Nephron progenitor cell (in vitro differentiated cells): ENCODE measurements around the gene SPTB.

Source experiments
- DNase-seq: peaks from one replicate; pipeline ENCODE4 v3.0.0; 2021
- H3K27ac Mint-ChIP-seq: 2 replicates; pipeline ENCODE4 v1.8.0; 2021; ENCODE audit warnings: mild to moderate bottlenecking, moderate library complexity, mixed read lengths
- H3K27me3 Mint-ChIP-seq: 2 replicates; pipeline ENCODE4 v1.8.0; 2021; ENCODE audit warnings: mild to moderate bottlenecking, low read depth, mixed read lengths; ENCODE audit not compliant: poor library complexity
- H3K36me3 Mint-ChIP-seq: 2 replicates; pipeline ENCODE4 v1.8.0; 2021; ENCODE audit warnings: low read depth, mixed read lengths
- H3K4me1 Mint-ChIP-seq: 2 replicates; pipeline ENCODE4 v1.8.0; 2021; ENCODE audit warnings: mixed read lengths
- H3K4me3 Mint-ChIP-seq: 2 replicates; pipeline ENCODE4 v1.8.0; 2021; ENCODE audit warnings: mild to moderate bottlenecking, moderate library complexity, mixed read lengths
- H3K9me3 Mint-ChIP-seq: 2 replicates; pipeline ENCODE4 v1.8.0; 2021; ENCODE audit warnings: mild to moderate bottlenecking, moderate library complexity, mixed read lengths
- TF ChIP-seq, protein P1 (sequence below): fragments of 200-600 bp; sonication (generic); IDR thresholded peaks from 2 replicates; pipeline ENCODE4 v1.5.0; 2021; ENCODE audit warnings: antibody characterized with exemption

SPTB gene

GRCh38 chr14:64762044-64763034 lies 117.4 kb downstream of the SPTB start:
- Mint-ChIP-seq H3K36me3 (no peaks in the 10 kb centered on the region), H3K9me3 (no peaks in the 10 kb centered on the region), H3K27ac (peak overlapping the region; percentile 51), H3K27me3 (peaks cover 11% of the 10 kb centered on the region), H3K4me1 (peaks cover 90% of the 10 kb centered on the region), H3K4me3 (no peak overlapping the region)
- TF ChIP-seq, protein P1, sequence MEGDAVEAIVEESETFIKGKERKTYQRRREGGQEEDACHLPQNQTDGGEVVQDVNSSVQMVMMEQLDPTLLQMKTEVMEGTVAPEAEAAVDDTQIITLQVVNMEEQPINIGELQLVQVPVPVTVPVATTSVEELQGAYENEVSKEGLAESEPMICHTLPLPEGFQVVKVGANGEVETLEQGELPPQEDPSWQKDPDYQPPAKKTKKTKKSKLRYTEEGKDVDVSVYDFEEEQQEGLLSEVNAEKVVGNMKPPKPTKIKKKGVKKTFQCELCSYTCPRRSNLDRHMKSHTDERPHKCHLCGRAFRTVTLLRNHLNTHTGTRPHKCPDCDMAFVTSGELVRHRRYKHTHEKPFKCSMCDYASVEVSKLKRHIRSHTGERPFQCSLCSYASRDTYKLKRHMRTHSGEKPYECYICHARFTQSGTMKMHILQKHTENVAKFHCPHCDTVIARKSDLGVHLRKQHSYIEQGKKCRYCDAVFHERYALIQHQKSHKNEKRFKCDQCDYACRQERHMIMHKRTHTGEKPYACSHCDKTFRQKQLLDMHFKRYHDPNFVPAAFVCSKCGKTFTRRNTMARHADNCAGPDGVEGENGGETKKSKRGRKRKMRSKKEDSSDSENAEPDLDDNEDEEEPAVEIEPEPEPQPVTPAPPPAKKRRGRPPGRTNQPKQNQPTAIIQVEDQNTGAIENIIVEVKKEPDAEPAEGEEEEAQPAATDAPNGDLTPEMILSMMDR = no peak
- peak; percentile 43 for DNase-seq

- TF ChIP-seq, protein P1 = no peak
- H3K9me3 Mint-ChIP-seq = peaks cover 1% of the 10 kb centered on the region
- no peak for DNase-seq
- no peak overlapping the region for H3K4me3 Mint-ChIP-seq
- peaks cover 11% of the 10 kb centered on the region for H3K27me3 Mint-ChIP-seq
- H3K36me3 Mint-ChIP-seq = no peaks in the 10 kb centered on the region
- H3K4me1 Mint-ChIP-seq = peaks cover 88% of the 10 kb centered on the region
- H3K27ac Mint-ChIP-seq = no peak overlapping the region
These were observed 118.2 kb downstream of the SPTB start for GRCh38 chr14:64761441-64762043.

- Mint-ChIP-seq H3K4me1 (peaks cover 88% of the 10 kb centered on the region), H3K36me3 (no peaks in the 10 kb centered on the region), H3K27ac (no peak overlapping the region), H3K9me3 (peaks cover 5% of the 10 kb centered on the region), H3K4me3 (no peak overlapping the region), H3K27me3 (peaks cover 11% of the 10 kb centered on the region)
- DNase-seq = no peak
- TF ChIP-seq, protein P1 = no peak
These were observed 118.8 kb downstream of the SPTB start for GRCh38 chr14:64760916-64761315.

DNA sequence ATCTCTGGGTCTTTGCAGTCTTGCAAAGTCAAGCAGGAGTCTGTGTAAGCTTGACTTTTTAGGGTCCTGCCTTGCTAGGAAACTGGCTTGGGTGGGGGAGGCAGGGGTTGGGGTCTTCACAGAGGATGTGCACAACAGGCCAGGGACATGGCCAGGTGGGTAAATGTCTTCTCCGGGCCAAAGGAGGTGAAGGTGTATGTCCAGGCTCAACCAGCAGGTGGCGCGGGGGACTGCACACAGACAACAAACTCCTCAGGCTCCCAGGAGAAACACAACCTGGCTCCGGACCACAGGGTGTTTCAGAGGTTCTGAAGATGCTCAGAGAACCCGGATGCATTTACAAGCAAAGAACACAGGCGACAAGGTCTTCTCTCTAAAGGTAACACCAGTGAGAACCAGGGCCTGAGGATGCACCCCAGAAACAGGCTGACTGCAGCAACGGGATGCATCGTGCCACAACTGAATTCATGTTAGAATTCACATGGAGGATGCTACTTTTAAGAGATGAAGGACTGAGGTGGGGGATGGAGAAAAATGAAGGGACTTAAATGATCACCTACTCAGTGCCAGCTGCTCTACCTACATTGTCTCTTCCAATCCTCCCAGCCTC lies 119.5 kb downstream of the SPTB start:
- Mint-ChIP-seq H3K4me1 (peaks cover 88% of the 10 kb centered on the region), H3K36me3 (no peaks in the 10 kb centered on the region), H3K27me3 (peaks cover 11% of the 10 kb centered on the region), H3K4me3 (no peak overlapping the region), H3K9me3 (peaks cover 10% of the 10 kb centered on the region), H3K27ac (no peak overlapping the region)
- DNase-seq = peak; percentile 80
- TF ChIP-seq, protein P1 = peak; percentile 76

DNA sequence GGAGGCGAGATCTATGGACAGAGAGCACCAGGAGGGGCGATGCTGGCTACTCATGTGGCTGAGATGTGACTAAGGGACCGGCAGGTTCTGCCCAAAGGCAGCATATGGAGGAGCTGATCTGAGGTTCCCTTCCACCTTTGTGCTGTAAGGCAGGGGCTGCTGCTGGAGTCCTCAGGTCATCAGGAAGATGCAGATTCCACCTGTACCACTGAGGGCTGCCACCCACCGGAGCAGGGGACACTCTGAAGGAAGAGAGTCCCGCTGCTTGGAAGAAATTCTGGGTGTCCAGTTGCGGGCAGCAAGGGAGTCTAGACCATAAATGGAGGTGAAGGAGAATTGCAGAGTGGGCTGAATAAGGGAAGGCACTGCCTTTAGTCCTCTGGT lies 120.2 kb downstream of the SPTB start:
- peaks cover 10% of the 10 kb centered on the region for H3K9me3 Mint-ChIP-seq
- no peak overlapping the region for H3K4me3 Mint-ChIP-seq
- TF ChIP-seq, protein P1 = no peak
- no peak overlapping the region for H3K27ac Mint-ChIP-seq
- H3K27me3 Mint-ChIP-seq = peaks cover 11% of the 10 kb centered on the region
- H3K36me3 Mint-ChIP-seq = no peaks in the 10 kb centered on the region
- DNase-seq = no peak
- H3K4me1 Mint-ChIP-seq = peaks cover 89% of the 10 kb centered on the region
